ENCODE data around the gene NLRC3.

NLRC3 gene

DNA sequence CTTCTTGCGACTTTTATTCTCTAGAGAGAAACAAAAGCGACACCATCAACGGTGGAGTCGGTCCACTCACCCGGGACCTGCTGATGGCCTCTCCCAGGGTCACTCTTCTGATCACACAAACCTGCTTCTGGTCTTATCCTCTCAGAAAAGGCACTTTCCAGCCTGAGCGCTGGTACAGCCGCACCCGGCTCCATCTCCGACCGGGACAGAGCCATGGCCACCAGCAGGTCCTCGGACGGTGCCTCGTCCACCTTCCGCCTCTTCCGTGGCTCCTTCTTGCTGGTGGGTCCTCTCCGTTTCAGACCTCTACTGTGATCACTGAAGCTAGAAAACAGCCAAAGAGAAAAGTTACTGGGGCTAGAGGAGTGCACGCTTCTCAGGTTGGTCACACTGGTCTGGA is 20.5 kb upstream of the NLRC3 start:
- no peak for DNase-seq

DNA sequence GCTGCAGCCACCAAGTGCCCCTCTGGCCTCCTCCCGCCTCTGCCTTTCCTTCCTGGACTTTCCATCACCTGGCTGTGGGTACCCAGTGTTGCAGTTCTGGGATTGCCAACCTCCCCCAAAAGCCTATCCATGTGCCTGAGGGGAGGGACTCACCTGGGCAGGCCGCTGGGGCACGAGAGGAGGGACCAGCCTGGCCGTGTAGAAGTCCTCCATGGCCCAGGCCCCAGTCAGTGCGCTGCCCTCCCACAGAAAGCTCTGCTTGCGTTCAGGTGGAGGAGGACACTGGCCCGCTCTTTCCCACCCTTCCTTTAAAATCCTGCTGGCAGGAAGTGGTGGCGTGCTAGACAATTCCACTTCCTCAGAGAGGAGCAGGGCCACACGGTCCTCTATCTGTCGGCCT is 20.0 kb upstream of the NLRC3 start:
- DNase-seq = no peak

DNA sequence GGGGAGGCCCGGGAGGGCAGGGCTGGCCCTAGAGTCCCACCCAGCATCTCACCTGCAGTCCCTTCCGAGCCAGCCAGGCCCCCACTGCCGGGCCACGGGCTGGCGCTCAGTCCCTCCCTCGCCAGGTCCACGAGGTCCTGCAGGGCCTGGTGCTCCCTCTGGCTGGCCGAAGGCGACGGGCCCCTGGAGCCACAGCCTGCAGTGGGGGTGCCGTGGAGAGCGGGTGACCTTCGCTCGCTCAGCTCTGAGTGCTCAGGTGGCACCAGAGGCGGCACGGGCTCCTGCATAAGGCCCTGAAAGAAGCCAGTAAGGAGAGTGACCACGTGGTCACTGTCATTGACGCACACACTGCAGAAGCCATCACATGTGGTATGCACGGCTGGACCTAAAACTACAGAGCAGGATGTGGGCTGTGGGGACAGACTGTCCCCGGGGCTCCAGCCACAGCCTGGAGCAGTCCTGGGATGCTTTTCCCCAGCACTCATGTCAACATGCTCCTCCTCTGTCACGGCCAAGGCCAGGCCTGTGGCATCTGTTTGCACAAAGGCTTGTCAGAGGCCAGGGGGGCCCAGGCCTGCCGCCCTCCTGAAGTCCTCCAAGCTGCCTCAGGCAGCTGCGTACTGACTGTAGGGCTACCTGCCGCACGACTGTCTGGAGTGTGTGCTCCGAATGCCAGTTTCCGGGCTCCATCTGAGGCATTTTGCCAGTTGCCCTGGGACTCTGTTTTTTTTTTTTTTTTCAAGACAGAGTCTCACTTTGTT is 19.1 kb upstream of the NLRC3 start:
- no peak for DNase-seq

DNA sequence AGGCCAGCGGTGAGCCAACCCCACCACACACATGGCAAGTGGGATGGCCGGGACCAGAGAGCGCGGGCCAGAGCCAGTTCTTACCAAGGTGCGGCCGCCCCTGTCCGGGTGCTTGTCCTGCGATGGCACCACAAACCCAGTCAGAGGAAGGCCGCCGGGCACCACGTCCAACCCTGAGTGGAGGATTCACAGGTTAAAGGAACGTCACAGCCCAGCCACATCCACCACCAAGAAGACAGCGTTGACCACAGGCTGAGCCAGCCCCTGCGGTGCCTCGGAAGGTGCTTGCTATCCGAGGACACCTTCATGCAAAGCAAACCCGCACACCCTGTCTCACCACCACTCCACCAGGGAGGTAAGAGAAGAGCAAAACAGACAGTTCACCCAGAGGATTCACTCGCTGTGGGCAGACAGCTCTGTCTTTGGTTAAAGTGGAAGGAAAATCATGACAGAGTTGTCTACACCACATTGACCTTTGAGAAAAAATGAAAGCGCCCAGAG is 18.4 kb upstream of the NLRC3 start:
- no peak for DNase-seq

- DNase-seq = no peak
Measured at GRCh38 chr16:3595110-3595486, 17.9 kb upstream of the NLRC3 start.

DNA sequence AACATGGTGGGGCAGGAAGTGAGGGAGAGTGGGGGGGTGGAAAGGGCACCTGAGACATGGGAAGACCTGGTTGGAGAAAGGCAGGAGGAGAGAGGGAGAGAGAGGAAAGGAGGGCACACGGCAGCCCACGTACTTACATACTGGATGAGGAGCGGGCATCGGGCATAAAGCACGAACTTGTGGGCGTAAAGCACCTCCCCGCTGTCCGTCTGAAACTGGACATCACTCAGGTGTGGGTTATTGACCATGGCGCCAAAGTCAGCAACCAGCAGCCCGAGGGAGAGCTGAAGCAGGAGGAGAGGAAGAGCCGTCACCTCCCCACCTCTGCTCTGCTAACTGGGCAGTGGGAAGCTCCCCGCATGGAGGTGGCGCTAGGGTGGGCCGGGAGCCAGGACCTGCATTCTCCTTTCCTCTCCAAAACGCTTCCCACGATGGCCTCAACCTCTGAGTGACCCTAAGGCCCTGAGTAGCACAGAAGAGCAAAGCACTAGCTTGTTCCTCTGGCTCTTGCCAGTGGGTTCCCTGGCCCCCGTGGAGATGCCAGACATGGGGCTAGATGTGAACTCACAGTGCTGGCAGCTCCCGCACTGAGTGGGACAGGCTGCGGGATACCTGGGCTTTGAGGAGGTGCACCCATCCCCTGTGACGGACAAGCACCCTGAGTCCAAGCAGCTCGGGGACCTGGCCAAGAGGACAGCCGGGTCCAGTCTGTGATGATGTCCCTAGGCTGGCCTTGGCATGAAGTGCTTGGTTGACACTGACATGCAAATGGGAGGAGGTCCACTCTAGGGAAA is 17.3 kb upstream of the NLRC3 start:
- DNase-seq = no peak

DNA sequence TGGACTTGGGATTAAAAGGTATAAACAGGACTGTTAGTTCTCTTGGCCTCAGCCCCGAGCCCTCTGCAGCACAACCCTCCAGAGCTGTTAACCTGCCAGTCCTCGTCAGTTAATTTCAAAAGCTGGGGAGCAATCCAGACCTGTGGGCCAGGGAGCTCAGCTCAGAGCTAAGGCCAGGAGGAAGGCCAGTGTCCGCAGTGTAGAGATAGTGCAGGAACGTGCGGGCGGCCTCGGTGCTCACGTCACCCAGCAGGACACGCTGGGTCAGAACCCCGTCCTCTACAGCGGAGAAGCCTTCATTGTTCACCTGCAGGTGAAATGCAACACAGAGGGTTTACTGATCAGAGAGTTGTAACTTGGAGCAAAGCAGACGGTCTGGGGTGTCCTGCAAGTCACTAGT is 15.4 kb upstream of the NLRC3 start:
- no peak for DNase-seq

DNA sequence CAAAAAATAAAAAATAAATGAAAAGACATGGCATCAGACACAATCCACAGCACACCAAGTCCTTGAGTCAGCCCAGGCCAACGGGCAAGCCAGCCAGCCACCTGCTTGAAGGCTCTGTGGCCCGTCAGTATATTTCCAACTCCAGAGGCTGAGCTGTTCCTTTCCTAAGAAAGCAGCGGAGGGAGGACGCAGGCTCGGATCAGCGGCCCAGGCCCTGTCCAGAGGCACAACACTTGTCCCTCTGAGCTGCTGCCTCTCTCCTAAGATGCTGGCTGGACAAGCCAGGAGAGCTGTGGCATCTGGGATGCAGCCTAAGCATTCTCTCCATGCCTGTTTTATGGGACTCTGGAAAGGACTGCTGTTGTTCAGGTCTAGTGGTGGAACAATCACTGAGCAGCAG is 14.8 kb upstream of the NLRC3 start:
- DNase-seq = no peak

- no peak for DNase-seq
Measured at GRCh38 chr16:3591436-3591803, 14.2 kb upstream of the NLRC3 start.

DNA sequence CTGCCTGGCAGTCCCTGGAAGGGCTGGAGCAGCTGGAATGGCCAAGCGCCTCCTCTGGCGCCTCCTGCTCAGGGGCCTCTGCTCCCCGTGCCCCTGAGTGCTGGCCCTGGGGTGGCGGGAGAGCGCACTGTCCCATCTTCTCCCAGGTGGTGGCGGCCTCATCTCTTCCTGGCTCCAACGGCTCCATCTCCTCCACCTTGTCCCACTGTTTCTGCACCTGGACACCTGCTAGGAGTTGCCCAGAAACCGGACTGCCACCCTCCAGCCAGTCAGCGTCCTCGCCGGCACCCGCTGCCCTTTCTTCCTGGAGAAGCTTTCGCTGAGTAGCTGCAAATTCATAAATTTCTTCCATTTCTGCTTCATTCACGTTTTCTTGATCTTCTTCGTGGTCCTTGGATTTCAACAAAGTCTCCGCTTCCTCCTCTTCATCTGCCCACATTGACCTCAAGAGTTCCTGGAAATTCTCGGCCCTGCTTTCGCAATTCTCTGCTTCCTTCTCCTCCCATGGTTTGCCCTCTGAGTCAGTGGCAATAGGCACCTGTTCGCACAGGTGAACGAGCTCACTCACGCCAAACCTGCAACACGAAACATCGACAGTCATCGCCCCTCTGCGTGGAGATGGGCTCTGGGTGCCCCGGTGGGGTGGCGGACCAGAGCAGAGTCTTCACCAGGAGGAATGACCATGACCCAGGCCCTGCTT is 13.7 kb upstream of the NLRC3 start:
- no peak for DNase-seq

- DNase-seq = no peak
Measured at GRCh38 chr16:3589991-3590701, 12.9 kb upstream of the NLRC3 start.

GRCh38 chr16:3589441-3589921 is 12.3 kb upstream of the NLRC3 start:
- DNase-seq = no peak

DNA sequence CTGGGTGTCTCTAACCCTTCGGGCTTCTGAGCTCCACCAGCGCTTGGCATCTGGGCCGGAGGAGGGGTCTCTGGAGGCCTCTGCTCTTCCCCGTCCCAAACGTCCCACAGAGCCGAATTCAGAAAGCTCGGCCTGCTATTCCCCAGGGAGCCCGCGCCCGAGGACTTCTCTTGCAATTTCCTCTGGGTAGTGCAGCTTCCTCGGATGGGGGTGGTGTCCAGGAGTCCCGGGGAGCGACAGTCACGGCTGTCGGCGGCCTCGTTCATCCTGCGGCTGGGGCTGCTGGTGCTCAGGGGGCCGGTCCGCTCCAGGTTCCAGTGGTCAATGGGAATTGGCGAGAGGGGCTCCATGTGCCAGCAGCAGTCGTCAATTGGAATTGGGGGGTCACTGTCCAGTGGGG is 11.8 kb upstream of the NLRC3 start:
- DNase-seq = no peak

- DNase-seq = no peak
Measured at GRCh38 chr16:3587547-3588110, 10.4 kb upstream of the NLRC3 start.

- DNase-seq = no peak
Measured at GRCh38 chr16:3584412-3584811, 7.2 kb upstream of the NLRC3 start.

- no peak for DNase-seq
Measured at GRCh38 chr16:3583303-3584038, 6.3 kb upstream of the NLRC3 start.

GRCh38 chr16:3582276-3583165 is 5.3 kb upstream of the NLRC3 start:
- DNase-seq = no peak

GRCh38 chr16:3581392-3581791 is 4.2 kb upstream of the NLRC3 start:
- DNase-seq = no peak

DNA sequence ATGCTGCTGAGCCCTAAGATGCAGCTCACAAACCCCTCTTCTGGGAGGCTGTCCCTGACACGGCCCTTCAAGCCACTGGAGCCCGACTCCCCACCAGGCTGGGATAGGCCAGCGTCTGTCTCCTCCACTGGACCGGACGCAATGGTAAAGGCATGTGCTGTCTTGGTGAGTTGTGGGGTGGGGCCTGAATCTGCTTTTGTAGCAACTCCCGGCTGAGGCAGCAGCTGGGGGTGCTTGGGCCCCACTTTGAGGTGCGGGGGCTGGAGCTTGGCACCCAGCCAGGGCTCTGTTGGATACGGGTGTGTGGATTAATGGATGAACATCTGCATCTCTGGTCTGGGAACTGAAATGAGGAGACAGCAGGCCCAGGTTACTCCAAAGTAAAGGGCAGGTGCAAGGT is 3.5 kb upstream of the NLRC3 start:
- no peak for DNase-seq

GRCh38 chr16:3580251-3580651 is 3.0 kb upstream of the NLRC3 start:
- no peak for DNase-seq

- no peak for DNase-seq
Measured at GRCh38 chr16:3579776-3580175, 2.6 kb upstream of the NLRC3 start.

Data from NCI-H1436 treated with DMSO at 0.1 percent for 48 hours (cell line).